ENCODE data around the gene AMBRA1.
A peak's percentile ranks its signal among the peaks of the same experiment; 100 is the strongest.

The AMBRA1 gene

GRCh38 chr11:46625406-46625805 is 31.6 kb upstream of the AMBRA1 start:
- no peak overlapping the region for H2AFZ ChIP-seq
- H3K4me2 ChIP-seq (ENCODE audit: low read length): no peak overlapping the region
- H3K79me2 ChIP-seq: peaks cover 15% of the 10 kb centered on the region
- no peaks in the 10 kb centered on the region for H3K4me1 ChIP-seq
- H3K36me3 ChIP-seq (ENCODE audit: control insufficient read depth, insufficient read depth, low read length): no peaks in the 10 kb centered on the region
- no peaks in the 10 kb centered on the region for H3K9me3 ChIP-seq (ENCODE audit: control insufficient read depth, low read length)
- no peak overlapping the region for H3K4me3 ChIP-seq (ENCODE audit: low read depth, low read length)
- TF ChIP-seq, protein P1, sequence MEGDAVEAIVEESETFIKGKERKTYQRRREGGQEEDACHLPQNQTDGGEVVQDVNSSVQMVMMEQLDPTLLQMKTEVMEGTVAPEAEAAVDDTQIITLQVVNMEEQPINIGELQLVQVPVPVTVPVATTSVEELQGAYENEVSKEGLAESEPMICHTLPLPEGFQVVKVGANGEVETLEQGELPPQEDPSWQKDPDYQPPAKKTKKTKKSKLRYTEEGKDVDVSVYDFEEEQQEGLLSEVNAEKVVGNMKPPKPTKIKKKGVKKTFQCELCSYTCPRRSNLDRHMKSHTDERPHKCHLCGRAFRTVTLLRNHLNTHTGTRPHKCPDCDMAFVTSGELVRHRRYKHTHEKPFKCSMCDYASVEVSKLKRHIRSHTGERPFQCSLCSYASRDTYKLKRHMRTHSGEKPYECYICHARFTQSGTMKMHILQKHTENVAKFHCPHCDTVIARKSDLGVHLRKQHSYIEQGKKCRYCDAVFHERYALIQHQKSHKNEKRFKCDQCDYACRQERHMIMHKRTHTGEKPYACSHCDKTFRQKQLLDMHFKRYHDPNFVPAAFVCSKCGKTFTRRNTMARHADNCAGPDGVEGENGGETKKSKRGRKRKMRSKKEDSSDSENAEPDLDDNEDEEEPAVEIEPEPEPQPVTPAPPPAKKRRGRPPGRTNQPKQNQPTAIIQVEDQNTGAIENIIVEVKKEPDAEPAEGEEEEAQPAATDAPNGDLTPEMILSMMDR (IDR thresholded peaks at IDR 0.05): no peak
- no peak overlapping the region for H3K9ac ChIP-seq
- H3K27ac ChIP-seq: no peak overlapping the region
- H3K27me3 ChIP-seq (ENCODE audit: control insufficient read depth, insufficient read depth, low read length): no peaks in the 10 kb centered on the region

DNA sequence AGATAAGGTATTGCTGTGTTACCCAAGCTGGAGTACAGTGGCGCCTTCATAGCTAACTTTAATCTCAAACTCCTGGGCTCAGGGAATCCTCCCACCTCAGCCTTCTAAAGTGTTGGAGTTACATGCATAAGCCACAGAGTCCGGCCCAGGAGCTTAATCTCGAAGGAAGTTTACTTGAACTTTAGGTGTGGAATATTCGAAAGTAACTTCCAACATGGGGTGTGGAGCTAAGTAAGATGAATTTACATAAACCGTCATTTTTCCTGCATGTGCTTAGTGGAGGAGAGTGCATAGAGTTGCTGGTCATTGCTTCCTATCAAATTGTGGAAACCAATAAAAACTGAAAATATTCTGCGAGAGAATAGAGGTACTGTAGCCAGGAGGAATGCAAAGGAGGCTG is 25.0 kb upstream of the AMBRA1 start:
- Histone ChIP-seq H3K27me3 (ENCODE audit: control insufficient read depth, insufficient read depth, low read length) (no peaks in the 10 kb centered on the region), H3K9ac (no peak overlapping the region), H3K9me3 (ENCODE audit: control insufficient read depth, low read length) (no peaks in the 10 kb centered on the region), H3K4me1 (no peaks in the 10 kb centered on the region), H3K27ac (no peak overlapping the region), H2AFZ (no peak overlapping the region), H3K4me3 (ENCODE audit: low read depth, low read length) (no peak overlapping the region), H3K79me2 (peaks cover 14% of the 10 kb centered on the region), H3K36me3 (ENCODE audit: control insufficient read depth, insufficient read depth, low read length) (no peaks in the 10 kb centered on the region), H3K4me2 (ENCODE audit: low read length) (no peak overlapping the region)
- TF ChIP-seq, protein P1 (IDR thresholded peaks at IDR 0.05): no peak

GRCh38 chr11:46617972-46618314 is 24.1 kb upstream of the AMBRA1 start:
- peak overlapping the region; percentile 78 for H3K4me2 ChIP-seq (ENCODE audit: low read length)
- H3K4me1 ChIP-seq: no peaks in the 10 kb centered on the region
- H3K9ac ChIP-seq: no peak overlapping the region
- peak overlapping the region; percentile 95 for H2AFZ ChIP-seq
- TF ChIP-seq, protein P1 (IDR thresholded peaks at IDR 0.05): no peak
- H3K4me3 ChIP-seq (ENCODE audit: low read depth, low read length): peak overlapping the region; percentile 88
- H3K79me2 ChIP-seq: peaks cover 12% of the 10 kb centered on the region
- H3K27me3 ChIP-seq (ENCODE audit: control insufficient read depth, insufficient read depth, low read length): no peaks in the 10 kb centered on the region
- no peaks in the 10 kb centered on the region for H3K9me3 ChIP-seq (ENCODE audit: control insufficient read depth, low read length)
- peak overlapping the region; percentile 97 for H3K27ac ChIP-seq
- H3K36me3 ChIP-seq (ENCODE audit: control insufficient read depth, insufficient read depth, low read length): no peaks in the 10 kb centered on the region

- TF ChIP-seq, protein P1 (IDR thresholded peaks at IDR 0.05): peak; percentile 63
- H3K9me3 ChIP-seq (ENCODE audit: control insufficient read depth, low read length): no peaks in the 10 kb centered on the region
- no peaks in the 10 kb centered on the region for H3K27me3 ChIP-seq (ENCODE audit: control insufficient read depth, insufficient read depth, low read length)
- H3K9ac ChIP-seq: peak within 1 kb of the TSS; percentile 77
- H3K79me2 ChIP-seq: peaks cover 11% of the 10 kb centered on the region
- H3K4me2 ChIP-seq (ENCODE audit: low read length): peak within 1 kb of the TSS; percentile 78
- no peaks in the 10 kb centered on the region for H3K36me3 ChIP-seq (ENCODE audit: control insufficient read depth, insufficient read depth, low read length)
- H2AFZ ChIP-seq: peak within 1 kb of the TSS; percentile 95
- H3K27ac ChIP-seq: peak within 1 kb of the TSS; percentile 97
- H3K4me3 ChIP-seq (ENCODE audit: low read depth, low read length): peak within 1 kb of the TSS; percentile 88
- no peaks in the 10 kb centered on the region for H3K4me1 ChIP-seq
These were observed 23.5 kb upstream of the AMBRA1 start, which contains the start of the genes ATG13 and HARBI1 for GRCh38 chr11:46617134-46617971. Gene ATG13, plus strand, starts transcription at chr11:46617553. Its CDS starts 26,739 bp downstream, at chr11:46644292. Gene HARBI1, minus strand, starts transcription at chr11:46617227. Its CDS starts 990 bp downstream, at chr11:46616237.
